Measurements from ENCODE around the gene TUBGCP2. TPM values are rescaled to one million over a fixed set of nuclear protein-coding genes. Genes with fewer than 3 reads are reported as not detected.

Gene TUBGCP2
- total RNA-seq = 70.2 and 70.8 TPM in 2 replicates
- 52.3 and 62.4 TPM in 2 replicates for polyA plus RNA-seq

GRCh38 chr10:133308421-133309099 is at the start of gene TUBGCP2, which contains the start of gene ZNF511:
Gene TUBGCP2, minus strand, starts transcription at chr10:133308872. Its CDS starts 5,931 bp downstream, at chr10:133302941.
Gene ZNF511, plus strand, starts transcription at chr10:133308914. Its CDS starts 30 bp downstream, at chr10:133308944.
- DNase-seq (ENCODE audit: low read depth in 1 of 2, low spot score in 1 of 2) = peak; percentile 88 to 89
- TF ChIP-seq CTCF (IDR thresholded peaks at IDR 0.05; ENCODE audit: low read depth, low read length) = peak; percentile 22
- H3K36me3 ChIP-seq = peaks cover 22% of the 10 kb centered on the region
- peaks cover 5% of the 10 kb centered on the region for H3K4me1 ChIP-seq (ENCODE audit: low read depth)
- no peaks in the 10 kb centered on the region for H3K27me3 ChIP-seq
- H3K9me3 ChIP-seq (ENCODE audit: low read depth) = no peaks in the 10 kb centered on the region
- H3K27ac ChIP-seq = peak within 1 kb of the TSS; percentile 96
- peak within 1 kb of the TSS; percentile 86 for H3K4me3 ChIP-seq

- H3K36me3 ChIP-seq = peaks cover 5% of the 10 kb centered on the region
- peak; percentile 68 to 80 for DNase-seq (ENCODE audit: low read depth in 1 of 2, low spot score in 1 of 2)
Measured at GRCh38 chr10:133357285-133358161, 48.9 kb upstream of the TUBGCP2 start, which contains the start of gene FUOM. Gene FUOM, minus strand, starts transcription at chr10:133358019. Its CDS starts 12 bp downstream, at chr10:133358007.

GRCh38 chr10:133356549-133357284 is 48.0 kb upstream of the TUBGCP2 start:
- DNase-seq (ENCODE audit: low read depth in 1 of 2, low spot score in 1 of 2) = peak in 1 of 2 donors; percentile 12
- Histone ChIP-seq H3K4me3 (peak overlapping the region; percentile 46), H3K27ac (no peak overlapping the region), H3K27me3 (no peaks in the 10 kb centered on the region), H3K4me1 (ENCODE audit: low read depth) (peaks cover 5% of the 10 kb centered on the region), H3K9me3 (ENCODE audit: low read depth) (no peaks in the 10 kb centered on the region), H3K36me3 (no peaks in the 10 kb centered on the region)
- no peak for TF ChIP-seq CTCF (IDR thresholded peaks at IDR 0.05; ENCODE audit: low read depth, low read length)

More at GRCh38 chr10:133357285-133358161, 48.9 kb upstream of the TUBGCP2 start, which contains the start of gene FUOM:
- Histone ChIP-seq H3K4me1 (ENCODE audit: low read depth) (peaks cover 5% of the 10 kb centered on the region), H3K27me3 (no peaks in the 10 kb centered on the region), H3K9me3 (ENCODE audit: low read depth) (no peaks in the 10 kb centered on the region), H3K27ac (no peak within 1 kb of the TSS), H3K4me3 (peak within 1 kb of the TSS; percentile 46)
- TF ChIP-seq CTCF (IDR thresholded peaks at IDR 0.05; ENCODE audit: low read depth, low read length) = no peak

- H3K36me3 ChIP-seq = no peaks in the 10 kb centered on the region
Measured at GRCh38 chr10:133355991-133356390, 47.3 kb upstream of the TUBGCP2 start.

More at GRCh38 chr10:133355991-133356390, 47.3 kb upstream of the TUBGCP2 start:
- Histone ChIP-seq H3K9me3 (ENCODE audit: low read depth) (no peaks in the 10 kb centered on the region), H3K27me3 (no peaks in the 10 kb centered on the region), H3K4me3 (no peak overlapping the region), H3K4me1 (ENCODE audit: low read depth) (peaks cover 5% of the 10 kb centered on the region), H3K27ac (no peak overlapping the region)
- no peak for TF ChIP-seq CTCF (IDR thresholded peaks at IDR 0.05; ENCODE audit: low read depth, low read length)
- no peak for DNase-seq (ENCODE audit: low read depth in 1 of 2, low spot score in 1 of 2)

All from cardiac muscle cell (in vitro differentiated cells and primary cell).